DMS 273 (cell line): Measurements from ENCODE around the gene NDUFS4.
A peak's percentile ranks its signal among the peaks of the same experiment; 100 is the strongest.
"Not testable (repeated sequence)": the region's sequence is repeated elsewhere in the genome, so short reads cannot be mapped to it uniquely, and the experiment has no call there.

Experiments used
- DNase-seq: peaks from one replicate; lab custom pipeline; 2025; ENCODE audit not compliant: unreplicated experiment; lab: John Stamatoyannopoulos, UW

NDUFS4 gene

DNA sequence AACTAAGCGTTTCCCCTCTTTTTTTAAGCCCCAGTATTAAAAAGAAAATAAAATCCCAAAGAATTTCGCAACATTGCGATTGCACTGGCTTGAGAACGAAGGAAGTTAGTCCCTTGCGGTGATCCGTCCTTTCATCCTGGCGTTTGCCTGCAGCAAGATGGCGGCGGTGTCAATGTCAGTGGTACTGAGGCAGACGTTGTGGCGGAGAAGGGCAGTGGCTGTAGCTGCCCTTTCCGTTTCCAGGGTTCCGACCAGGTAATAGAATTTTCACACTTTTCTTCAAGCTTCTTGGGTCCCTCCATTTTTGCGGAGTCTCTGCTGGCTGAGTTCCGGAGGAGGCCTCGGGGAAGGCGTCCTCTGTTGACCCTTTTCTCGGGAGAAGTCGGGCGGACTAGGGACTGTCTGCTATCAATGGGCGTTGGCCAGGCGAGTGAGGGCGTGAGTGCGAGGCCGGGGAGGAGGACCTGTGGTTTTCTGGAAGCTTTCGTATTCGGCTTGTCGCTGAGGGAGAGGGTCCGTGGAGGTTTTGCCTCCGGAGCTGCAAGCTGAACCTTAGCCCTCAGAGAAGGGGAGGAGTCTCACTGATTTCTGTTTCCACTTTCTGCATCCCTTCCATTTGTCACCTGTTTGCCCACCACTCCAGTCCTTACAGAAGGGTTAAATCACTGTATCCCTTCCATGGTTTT lies at the start of gene NDUFS4:
TSS of gene NDUFS4 (plus strand) at position 134 of the 686 bp plus-strand sequence. CDS start at position 158, 24 bp downstream.
- peak; percentile 91 for DNase-seq

DNA sequence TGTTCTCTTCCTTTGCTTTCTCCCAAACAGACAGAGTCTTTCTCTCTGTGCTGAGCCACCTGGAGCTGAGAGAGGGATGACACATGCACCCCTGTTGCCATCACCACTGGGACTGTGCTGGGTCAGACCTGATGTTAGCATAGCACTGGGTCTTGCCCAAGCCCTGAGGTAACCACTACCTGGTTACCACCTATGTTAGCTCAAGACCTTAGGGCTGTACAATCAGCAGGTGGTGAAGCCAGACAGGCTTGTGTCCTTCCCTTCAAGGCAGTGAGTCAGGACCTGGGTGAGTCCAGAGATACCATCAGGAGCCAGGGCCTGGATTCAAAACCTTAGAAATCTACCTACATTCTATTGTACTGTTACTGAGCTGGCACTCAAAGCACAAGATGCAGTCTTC lies 47.9 kb upstream of the NDUFS4 start:
- DNase-seq, result no peak

- no peak for DNase-seq
Observed at GRCh38 chr5:53515988-53516387, 44.5 kb upstream of the NDUFS4 start.

DNA sequence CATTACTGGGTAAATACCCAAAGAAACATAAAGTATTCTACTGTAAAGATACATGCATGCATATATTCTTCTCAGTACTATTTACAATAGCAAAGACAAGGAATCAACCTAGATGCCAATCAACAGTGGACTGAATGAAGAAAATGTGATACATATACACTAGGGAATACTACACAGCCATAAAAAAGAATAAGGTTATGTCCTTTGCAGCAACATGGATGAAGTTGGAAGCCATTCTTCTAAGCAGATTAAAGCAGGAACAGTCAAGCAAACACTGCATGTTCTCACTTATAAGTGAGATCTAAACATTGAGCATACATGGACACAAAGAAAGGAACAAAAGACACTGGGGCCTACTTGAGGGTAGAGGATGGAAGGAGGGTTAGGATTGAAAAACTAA lies 39.6 kb upstream of the NDUFS4 start:
- DNase-seq, result no peak

DNA sequence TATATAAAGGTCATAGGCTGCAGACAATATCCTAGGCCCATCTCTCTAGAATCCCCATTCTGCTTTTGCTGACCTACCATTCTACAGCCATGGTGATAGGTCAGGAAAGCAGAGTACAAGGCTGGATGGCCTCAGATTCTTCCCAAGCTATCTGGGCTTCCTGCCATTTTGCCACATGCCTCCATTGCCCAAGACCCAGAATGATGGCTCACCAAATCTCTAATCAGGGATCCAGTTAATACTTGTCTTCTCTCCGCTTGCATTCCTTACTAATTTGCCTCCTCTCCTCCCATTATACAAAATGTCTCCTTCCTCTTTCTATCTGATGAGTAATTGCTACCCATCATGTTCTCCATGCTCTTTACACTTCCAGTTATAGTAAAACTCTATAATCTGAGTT lies 22.7 kb upstream of the NDUFS4 start:
- no peak for DNase-seq

DNA sequence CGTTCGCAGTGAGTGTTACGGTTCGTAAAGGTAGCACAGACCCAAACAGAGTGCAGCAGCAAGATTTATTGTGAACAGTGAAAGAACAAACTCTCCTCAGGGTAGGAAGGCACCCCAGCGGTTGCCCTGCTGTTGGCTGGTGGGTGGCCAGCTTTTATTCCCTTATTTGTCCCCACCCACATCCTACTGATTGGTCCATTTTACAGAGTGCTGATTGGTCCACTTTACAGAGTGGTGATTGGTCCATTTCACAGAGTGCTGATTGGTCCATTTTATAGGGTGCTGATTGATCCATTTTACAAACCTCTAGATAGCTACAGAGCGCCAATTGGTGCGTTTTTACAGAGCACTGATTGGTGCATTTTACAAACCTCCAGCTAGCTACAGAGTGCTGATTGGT lies 19.7 kb upstream of the NDUFS4 start:
- not testable (repeated sequence) for DNase-seq

DNA sequence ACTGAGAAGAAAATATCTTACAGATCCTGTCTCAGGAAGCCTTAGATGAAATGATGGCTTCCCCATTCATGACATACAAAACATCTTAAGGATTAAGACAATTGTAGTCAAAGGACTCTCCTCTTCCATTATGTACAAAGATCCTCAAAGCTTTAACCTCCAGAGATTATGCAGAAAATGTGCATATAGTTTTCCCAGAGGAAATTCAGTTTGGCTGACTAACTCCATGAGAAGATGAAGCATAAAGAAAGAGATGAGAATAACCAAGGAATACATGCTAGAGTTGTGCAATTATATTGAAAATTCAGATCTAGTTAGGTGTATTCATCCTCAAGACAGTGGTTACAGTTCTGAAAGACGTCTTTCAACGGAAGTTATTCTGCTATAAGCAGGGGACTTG lies 18.6 kb upstream of the NDUFS4 start:
- no peak for DNase-seq

DNA sequence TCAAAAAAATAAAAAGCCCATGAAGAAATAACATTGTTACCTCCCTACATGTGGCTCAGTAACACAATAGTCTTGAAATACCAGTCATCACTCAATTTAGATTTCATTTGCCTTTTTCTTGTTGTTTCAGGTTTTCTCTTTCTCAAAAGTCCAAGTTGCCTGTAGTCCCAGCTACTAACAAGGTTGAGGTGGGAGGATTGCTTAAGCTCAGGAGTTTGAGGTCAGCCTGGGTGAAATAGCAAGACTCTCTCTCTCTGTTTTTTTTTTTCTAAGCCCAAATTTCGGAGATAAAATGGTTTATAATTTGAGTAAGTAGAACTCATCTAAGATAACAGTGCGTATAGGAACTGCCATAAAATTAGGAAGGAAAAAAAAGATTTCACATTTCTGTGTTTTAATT lies 17.5 kb upstream of the NDUFS4 start:
- no peak for DNase-seq

- no peak for DNase-seq
Observed at GRCh38 chr5:53543401-53543800, 17.0 kb upstream of the NDUFS4 start.

DNA sequence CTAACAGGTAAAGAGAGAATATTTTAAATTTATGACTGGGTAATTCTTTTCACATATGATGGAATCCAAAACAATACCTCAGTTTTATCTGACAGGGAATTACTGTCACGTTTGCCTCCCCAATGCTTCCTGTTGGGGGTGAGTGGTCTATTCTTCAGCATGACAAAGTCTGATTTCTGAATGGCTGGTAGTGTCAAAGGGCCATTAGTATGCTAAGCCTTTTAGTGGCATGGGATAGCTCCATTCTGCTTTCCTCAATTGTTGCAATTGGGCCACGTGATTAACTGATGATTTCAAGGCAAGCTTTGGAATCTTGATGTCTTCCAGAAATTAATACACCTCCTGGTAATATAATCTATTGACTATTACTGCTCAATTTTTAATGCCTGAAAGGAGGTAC lies 14.7 kb upstream of the NDUFS4 start:
- DNase-seq, result no peak

GRCh38 chr5:53547226-53547625 lies 13.2 kb upstream of the NDUFS4 start:
- DNase-seq, result no peak

GRCh38 chr5:53548501-53548900 lies 11.9 kb upstream of the NDUFS4 start:
- not testable (repeated sequence) for DNase-seq

DNA sequence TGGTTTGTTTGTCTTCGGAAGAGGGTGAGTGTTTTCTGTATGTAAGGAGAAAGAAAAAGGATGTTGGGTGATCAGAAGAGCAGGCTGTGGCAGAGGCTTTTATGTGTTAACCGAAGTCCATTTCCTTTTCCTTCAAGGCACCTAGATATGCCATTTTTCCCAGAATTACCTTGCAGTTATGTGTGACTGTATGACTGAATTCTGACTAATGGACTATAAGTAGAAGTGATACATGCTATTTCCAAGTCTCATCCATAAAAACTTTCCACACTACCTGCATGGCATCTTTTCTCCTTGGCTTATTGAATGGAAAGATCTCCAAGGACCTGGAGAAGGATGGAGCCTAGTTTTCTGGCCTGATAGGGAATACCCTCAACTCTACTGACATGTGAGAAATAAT lies 10.6 kb upstream of the NDUFS4 start:
- DNase-seq, result no peak

GRCh38 chr5:53552561-53552960 lies 7.9 kb upstream of the NDUFS4 start:
- DNase-seq, result peak; percentile 43

GRCh38 chr5:53554444-53554843 lies 6.0 kb upstream of the NDUFS4 start:
- DNase-seq, result no peak

- no peak for DNase-seq
Observed at GRCh38 chr5:53555160-53555559, 5.3 kb upstream of the NDUFS4 start.

DNA sequence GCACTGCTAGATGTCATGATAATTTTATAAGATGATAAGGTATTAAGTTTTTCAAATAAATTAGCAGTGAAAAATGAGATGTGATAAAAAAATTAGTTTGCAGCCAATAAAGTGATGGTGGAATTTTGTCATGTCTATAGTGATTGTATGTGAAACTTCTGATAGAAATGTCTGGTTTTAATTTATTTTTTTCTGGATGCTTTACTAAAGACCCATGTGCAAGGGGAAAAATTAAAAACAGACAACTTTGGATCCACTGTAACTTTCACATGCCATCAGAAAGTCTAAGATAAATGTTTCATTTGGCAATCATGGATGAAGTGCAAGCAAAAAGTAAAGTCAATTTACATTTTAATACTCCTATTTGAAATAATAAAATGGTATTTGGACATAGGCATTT lies 4.4 kb upstream of the NDUFS4 start:
- DNase-seq, result no peak

DNA sequence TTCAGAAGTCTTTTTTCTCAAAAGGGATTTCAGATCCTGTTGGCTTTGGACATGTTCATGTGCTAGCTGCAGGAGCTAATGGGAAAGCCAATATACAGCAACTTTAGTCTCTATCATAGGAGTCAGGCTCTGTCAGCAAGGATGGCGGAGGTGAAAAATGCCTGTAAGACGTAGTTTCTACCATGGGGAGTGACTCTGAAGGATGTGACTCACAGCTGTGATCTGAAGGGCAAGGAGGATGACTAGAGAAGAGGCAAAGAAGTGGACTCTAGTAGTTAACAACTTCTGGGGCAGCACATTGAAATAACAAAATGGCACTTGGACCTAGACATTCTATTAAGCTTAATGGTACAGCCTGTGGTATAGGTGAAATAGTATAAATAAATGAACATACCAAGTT lies 3.1 kb upstream of the NDUFS4 start:
- no peak for DNase-seq

- no peak for DNase-seq
Observed at GRCh38 chr5:53558966-53559365, 1.5 kb upstream of the NDUFS4 start.

DNA sequence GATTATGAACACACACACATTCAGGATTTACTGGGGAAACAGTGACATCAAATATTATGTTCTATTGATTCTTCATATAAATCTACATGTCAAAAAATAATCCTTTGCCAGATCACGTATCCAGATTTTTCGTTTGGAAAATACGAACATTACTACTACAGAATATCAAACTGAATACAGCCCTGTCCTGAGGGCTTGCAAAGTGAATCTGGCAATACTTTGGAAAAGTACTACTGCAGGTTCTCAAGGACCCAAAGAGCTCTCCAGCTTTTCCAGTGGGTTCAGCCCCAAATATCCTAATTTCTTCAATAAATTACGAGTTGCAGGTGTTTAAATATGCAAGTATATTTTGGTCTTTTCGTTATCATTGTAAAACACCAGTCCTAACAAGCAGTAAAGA lies 411 bp upstream of the NDUFS4 start:
- peak; percentile 36 for DNase-seq

DNA sequence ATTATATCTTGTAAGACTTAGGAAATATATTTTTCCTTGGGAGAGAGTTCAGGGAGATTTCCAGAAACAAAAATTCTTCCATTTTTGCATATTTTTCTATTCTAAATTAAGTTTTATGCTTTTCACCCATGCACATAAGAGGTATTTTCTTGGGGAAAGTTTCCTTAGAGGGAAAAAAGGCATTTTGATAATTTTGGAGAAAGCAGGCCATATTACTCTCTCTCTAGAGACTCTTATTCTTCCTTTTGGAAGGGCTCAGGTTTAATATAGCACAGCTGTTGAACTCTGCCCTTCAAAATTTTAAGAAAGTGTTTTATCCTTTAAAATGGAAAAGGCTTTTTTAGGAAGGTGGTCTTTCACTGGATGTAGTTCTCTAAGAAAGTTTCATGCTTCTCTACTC lies 8.0 kb downstream of the NDUFS4 start:
- no peak for DNase-seq

GRCh38 chr5:53568871-53569270 lies 8.4 kb downstream of the NDUFS4 start:
- DNase-seq, result no peak

- DNase-seq, result no peak
Observed at GRCh38 chr5:53569453-53569852, 9.0 kb downstream of the NDUFS4 start.
